GM18873 (cell line): ENCODE data around the gene COA8.
A peak's percentile ranks its signal among the peaks of the same experiment; 100 is the strongest.

Source experiments
- ATAC-seq: cut with Tn5 transposase; IDR thresholded peaks from one replicate; pipeline ENCODE4 v1.9.1; 2021; ENCODE audit warnings: mild to moderate bottlenecking, moderate library complexity, moderate number of reproducible peaks; ENCODE audit not compliant: unreplicated experiment, low FRiP score

The COA8 gene, protein sequence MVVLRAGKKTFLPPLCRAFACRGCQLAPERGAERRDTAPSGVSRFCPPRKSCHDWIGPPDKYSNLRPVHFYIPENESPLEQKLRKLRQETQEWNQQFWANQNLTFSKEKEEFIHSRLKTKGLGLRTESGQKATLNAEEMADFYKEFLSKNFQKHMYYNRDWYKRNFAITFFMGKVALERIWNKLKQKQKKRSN

DNA sequence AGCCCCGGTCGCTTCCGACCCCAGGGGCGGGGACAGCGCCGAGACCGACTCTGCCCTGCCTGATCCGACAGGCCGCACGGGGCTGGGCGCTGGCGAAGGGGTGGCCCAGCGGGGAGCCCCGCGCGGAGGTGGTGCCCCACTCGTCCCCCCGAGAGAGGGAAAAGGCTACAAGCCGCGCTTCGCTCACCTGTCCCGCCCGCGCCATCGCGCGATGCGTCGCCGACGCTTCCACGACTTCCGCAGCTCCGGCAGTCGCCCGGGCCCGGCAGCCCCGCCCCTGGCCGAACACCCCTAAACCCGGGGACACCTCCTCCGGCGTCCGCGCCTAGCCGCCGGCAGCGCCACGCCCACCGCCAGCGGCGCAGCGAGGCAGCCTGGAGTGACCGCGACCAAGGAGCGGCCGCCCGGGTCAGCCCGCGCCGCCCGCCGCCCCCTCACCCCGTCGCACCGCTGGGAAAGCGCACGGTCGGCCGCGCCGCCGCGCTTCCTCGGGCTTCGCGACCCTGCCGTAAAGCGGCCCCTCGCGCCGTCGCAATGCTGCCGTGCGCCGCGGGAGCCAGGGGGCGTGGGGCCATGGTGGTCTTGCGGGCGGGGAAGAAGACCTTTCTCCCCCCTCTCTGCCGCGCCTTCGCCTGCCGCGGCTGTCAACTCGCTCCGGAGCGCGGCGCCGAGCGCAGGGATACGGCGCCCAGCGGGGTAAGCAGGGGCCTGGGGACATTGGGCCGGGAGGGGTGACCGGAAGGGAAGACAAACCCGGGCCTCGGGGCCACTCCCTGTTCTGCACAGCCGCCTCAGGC, at the start of gene COA8, which contains the start of gene BAG5:
COA8 (plus strand) TSS at position 532 of the 797 bp plus-strand sequence; CDS start at position 574, 42 bp downstream.
BAG5 (minus strand) TSS at position 229 of the 797 bp plus-strand sequence. CDS start 1,493 bp downstream, outside the sequence.
- ATAC-seq: peak; percentile 57

DNA sequence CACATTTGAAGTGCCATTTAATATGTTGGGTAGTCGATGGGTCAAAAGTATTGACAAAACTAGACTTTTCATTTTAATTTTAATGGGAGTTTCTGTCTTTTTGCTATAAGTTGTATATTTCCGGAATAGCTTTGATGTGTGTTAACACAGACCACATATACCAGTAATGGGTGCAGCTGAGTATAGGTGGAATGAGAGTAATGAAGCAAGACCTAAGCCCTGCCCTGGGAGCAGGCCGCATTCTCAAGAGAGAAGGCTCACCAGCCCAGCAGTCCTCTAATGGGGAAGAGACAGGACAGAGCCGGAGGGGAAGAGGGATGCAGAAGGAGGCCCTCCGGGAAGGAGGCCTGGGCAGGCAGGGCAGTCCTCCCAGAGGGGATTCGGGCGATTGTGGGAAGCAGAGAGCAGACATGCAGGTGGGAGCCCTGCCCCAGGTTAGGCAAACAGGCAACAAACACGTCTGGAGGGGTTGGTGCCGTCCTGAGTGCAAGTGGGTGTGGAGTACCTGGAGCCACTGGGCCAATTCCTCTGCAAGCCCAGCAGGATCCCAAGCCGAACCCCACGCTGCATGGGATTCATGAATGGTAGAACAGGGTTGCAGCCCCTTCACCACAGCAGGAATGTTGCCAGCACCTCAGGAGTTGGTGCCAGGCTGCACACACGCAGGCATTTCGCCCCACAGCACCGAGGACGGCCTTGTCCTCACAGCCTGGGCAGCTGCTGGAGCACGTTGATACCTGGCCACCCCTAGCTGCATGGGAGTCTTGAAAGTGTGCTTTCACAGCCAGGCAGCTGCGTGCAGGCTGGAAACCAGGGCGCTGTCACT, 48.0 kb upstream of the COA8 start:
- no peak for ATAC-seq

DNA sequence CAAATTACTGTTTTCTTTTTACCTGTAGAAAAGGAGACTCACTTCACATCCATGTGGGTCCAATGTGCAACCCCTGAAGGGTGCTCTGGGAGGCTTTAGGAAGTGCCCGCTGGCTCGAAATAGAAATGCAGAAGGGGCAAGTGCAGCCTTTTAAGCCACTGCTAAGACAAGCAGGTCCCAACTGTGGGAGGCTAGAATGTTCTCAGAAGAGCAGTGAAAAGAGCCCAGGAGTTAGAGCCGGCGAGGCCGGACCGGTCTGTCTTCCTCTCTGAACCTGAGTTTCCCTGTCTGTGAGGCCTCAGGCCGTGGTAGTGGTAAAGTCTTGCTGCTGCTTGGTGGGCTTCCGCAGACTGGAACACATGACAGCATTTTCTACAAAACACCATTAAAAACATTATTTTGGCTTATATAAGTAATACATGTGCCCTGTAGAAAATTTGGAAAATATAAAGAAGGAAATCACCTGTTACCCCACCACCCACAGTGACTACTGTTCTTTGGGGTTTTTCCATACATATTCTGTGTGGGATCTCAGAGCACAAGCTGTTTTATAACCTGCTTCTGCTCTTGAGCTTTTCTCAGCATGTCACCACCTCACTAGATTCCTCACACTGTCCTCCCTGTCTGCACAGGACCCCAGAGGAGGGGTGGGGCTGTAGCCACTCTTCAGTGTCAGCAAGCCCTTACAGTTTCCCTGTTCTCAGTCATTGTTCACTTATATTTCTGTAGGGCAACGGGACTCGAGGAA, 46.2 kb upstream of the COA8 start:
- ATAC-seq: no peak

DNA sequence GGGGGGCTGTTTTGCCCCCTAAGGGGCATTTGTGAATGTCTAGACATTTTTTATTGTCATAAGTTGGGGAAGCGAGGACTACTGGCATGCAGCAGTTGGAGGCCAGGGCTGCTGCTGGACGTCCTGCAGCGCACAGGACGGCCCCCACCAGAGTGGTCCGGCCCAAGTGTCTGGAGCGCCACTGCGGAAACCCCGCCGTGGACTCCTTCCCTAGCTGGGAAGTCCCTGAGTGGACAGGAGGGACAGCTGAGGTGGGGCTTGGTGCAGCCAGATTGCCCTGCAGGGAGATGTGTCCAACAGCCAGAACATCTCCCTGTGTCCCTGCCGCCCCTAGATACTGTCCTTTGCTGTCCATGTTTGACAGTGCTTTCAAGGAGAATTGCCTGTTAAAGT, 45.6 kb upstream of the COA8 start:
- ATAC-seq: no peak

DNA sequence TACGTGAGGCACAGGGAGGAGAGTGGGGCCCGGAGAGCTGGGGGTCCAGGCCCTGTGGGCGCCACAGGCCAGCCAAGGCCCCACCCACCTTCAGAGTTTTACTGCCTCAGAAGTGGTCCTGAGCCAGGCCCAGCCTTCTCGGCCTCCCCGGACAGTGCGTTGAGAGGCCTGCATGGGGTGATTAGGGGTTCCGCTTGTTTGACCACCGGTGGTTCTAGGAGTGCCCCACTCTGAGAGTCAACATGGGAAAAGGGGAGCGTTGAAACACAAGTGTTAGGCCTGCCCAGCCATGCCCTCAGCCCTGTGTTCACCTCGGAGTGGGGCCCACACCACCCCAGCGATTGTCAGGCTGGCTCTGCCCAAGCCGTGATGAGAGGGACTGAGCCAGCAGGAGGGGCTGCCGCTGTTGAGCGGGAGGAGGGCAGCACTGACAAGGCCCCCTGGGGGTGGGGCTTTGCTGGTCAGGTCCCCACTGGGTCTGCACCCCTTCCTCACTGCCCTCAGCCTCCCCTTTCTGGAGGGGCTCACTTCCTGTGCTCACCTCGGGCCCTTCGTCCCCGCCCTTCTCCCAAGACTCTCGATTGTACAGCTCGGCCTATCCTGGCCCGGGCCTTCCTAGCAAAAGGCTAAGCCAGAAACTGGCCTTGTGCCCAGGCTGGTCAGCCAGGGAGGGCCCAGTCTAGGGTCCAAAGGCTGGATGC, 44.9 kb upstream of the COA8 start:
- ATAC-seq: no peak

DNA sequence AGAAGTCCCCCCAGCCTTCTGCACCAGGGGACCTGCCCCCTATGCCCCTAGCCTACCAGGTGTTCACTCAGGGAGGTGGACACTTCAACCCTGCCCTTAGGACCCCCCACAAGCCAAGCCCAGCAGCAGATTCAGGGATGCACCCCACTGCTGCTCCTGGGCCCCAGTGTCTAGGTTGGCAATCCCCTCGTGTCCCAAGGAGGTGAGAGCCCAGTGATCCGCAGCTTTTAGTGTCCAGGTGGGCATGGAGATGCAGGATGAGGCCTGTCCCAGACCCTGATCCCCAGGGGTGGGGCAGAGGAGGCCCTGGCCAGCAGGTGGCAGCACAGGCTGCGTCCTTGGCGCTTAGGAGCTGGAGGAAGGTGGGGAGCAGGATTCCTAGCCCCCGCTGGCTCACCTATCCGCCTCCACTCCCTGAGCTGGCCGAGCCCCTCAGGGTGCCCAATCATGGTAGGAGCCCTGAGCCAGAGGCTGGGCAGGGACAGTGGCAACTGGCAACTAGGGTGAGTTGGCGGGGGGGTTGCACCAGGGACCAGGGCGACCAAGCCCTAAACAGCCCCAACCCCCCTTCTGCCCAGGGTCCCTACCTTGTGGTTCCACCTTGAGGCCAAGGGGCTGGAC, 44.2 kb upstream of the COA8 start:
- no peak for ATAC-seq

DNA sequence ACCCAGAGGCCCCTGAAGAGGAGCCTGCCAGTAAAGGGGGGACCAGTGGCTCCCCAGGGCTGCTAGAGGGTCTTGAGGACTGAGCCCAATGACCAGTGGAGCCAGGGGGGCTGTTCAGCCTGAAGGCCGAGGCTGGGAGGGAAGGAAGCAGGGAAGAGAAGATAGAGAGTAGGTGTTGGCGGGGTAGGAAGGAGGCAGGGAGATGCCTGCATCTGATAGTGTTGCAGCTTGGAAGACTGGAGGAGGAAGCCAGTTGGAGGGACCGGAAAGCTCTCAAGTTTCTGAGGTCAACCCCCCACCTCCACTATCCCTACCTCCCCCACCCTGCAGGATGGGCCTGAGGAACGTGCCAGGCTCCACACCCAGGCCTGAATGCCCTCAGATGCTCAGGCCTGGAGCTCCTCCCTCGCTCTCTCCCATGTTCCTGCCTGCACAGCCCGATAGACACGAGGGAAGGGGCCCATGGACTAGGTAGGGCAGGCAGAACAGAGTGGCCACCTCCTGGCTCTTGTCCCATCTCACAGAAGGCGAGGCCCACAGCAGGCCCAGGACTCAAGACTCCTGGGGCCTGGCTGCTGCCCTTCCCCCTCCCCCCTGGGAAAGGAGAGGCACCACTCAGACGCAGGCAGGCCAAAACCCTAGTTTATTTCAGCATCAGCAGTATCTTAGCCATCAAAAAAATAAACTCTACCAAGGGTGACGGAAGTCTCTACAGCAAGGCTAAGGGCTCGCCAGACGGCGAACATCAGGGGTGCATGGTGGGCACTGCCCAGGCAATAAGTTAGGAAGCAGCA, 43.5 kb upstream of the COA8 start:
- ATAC-seq: no peak

DNA sequence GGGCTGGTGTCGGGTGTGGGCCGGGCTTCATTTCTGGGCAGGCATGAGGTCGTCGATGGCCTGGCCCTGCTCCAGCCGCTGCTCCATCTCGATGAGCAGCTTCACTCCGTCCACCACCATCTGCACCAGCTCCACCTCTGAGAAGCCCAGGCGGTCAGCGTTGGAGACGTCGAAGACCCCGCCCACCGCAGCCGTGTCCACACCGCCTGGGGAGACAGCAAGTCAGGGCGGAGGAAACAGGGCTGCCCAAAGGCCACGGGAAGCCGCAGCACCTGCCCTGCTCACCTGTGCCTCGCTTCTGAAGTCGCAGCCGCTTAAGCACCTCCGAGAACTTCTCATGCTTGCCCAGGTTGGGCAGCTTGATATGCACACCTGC, 42.9 kb upstream of the COA8 start:
- no peak for ATAC-seq

DNA sequence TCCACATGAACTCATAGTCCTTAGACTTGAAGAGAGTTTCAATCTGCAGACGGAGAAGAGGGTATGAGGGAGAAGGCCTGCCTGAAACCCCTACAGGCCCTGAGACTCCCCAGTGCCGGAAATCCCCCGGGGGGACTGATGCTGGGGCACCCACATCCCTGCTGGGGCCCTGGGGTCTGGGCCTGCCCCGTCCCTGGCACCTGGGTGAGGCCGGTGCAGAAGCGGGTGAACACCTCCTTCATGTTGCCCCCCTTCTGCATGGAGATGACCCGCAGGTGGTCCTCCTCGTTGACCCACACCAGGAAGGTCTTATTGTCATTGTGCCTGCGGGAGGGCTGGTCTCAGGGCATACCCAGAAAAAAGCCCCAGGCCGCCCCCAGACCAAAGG, 42.5 kb upstream of the COA8 start:
- ATAC-seq: no peak

DNA sequence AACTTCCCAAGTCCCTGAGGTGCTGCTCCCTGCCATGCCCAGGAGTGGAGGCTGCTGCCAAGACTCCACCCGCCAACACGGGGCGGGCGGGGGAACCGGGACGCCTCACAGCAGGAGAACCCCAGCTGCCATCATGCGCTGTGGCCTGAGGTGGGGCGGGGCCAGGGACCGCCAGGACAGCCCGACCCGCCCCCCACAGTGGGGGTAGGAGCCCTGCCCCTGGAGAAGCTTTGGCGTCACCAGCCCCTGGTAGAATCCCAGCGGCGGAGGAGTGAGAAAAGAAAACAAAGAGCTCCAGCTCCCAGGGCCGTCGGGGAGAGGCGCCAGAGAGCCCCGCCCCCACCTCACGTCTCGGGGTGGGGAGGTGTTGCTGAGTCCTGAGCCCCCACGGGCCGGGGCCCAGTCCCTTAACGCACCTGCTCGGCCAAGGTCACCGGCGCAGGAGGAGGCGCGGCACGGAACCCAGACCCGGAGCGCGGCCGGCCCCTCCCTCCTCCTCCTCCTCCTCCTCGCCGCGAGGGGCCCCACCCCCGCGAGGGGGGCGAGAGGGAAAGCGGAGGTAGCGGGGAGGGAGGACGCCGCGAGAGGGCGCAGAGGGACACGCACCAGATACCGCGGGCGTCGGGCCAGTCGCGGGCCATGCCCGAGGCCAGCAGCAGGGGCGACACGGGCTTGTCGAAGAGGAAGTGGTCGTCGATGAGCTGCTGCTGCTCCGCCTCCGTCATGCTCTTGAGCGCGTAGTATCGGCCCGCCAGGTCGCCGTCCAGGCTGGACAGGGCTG, 41.9 kb upstream of the COA8 start:
- ATAC-seq: no peak

DNA sequence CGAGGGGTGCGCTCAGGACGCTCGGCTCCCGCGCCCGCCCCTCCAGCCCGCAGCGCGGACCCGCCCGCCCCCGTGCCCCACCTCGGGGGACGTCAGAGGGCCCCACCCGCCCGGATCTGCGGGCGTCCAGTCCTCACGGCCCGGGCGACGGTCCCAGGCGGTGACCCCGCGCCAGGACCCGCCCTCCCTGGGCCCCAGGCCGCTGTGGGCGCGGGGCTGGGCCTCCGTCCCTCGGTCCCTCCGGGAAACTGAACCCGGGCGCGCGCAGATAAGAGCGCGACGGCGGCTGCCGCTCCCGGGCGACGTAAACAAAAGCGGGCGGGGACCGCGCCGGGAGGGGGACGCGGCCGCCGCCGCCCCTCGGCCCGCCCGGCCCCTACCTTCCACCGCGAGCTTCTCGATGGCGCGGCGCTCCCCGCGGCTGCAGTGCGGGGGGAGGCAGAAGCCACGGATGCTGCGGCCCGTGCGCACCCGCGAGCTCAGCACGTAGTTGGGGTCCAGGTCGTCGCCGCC, 41.3 kb upstream of the COA8 start:
- ATAC-seq: no peak

DNA sequence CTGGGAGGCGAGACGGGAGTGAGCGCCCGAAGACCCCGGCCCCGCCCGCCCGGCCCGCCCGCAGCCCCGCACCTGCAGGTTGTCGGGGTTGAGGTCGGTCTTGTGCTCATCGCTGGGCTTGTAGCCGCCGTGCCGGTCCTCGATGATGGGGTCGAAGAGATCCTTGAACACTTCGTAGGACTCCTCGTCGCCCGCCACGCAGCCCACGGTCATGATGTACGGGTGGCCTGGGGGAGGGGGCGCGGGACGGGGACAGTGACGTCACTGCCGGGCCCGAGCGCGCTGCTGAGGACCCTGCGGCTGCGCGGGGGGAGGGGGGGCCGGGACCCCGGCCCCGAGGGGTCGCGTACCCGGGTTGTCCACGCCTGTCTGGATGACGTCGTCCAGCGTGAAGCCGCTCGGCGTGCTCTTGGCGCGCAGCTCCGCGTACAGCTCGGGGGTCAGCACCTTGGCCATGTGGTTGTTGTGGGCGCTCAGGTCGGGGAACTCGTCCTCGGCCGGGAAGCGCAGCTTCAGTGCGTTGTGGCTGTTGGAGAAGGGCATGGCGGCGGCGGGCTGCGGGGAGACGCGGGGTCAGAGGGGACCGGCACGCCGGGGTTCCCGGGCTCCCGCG, 40.7 kb upstream of the COA8 start:
- ATAC-seq: no peak

DNA sequence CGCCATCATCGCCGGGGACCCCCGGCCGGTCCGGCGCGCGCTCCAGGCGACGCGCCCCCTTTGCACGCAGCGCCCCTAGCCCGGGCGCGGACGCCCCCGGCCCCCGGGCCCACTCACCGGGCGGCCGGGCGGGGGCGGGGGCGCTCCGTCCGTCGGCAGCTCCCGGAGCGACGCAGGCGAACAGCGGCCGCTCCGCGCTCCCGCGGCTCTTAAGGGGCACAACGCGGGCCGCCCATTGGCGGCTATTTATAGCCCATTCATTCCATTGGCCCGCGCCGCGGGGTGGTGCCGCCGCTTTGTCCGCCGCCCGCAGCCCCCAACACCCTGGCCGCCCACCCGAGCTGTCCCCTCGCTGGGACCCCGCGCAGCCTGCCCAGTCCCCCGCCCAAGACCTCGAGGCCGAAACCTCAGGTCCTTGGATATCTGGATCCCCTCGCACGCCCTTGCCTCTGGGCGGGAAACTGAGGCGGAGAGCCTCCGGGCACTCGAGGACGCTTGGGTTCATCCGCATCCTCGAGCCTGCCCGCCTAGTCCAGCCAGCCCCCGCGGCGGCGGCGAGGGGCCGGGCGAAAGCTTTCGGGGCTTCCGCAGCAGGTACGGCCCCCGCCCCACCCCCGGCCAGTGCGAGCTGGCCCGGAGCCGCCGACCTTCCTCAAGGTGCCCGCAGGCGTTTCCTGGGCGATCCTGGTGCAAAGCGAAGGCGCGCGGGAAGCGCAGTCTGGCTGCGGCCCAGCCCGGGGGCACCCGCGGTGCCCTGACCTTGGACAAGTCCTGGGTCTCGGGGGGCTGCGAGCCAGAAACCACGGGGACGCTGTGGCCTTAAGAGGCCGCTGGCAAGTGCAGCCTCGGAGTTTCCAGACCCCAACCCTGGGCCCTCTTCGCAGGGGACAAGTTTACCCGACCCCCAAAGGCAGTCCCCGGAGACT, 39.8 kb upstream of the COA8 start, which contains the start of gene CKB:
CKB (minus strand) TSS at position 182 of the 926 bp plus-strand sequence. CDS start 337 bp downstream, outside the sequence.
- no peak for ATAC-seq

DNA sequence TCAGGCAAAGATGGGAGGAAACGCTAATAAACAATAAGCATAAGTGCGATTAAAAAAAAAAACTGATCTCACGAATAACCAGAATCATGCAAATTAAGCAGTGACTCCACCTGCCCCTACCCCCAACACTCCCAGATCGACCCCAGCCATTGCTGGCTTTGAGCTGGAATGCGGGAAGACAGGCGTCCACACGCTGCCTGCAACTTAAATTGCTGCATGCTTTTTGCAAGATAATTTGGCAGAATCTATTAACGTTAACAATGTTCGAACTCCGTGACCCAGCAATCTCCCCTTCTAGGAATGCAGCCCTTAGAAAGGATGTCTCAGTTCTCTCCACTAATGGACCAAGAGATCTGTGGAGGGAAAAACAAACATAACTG, 39.2 kb upstream of the COA8 start:
- ATAC-seq: no peak

DNA sequence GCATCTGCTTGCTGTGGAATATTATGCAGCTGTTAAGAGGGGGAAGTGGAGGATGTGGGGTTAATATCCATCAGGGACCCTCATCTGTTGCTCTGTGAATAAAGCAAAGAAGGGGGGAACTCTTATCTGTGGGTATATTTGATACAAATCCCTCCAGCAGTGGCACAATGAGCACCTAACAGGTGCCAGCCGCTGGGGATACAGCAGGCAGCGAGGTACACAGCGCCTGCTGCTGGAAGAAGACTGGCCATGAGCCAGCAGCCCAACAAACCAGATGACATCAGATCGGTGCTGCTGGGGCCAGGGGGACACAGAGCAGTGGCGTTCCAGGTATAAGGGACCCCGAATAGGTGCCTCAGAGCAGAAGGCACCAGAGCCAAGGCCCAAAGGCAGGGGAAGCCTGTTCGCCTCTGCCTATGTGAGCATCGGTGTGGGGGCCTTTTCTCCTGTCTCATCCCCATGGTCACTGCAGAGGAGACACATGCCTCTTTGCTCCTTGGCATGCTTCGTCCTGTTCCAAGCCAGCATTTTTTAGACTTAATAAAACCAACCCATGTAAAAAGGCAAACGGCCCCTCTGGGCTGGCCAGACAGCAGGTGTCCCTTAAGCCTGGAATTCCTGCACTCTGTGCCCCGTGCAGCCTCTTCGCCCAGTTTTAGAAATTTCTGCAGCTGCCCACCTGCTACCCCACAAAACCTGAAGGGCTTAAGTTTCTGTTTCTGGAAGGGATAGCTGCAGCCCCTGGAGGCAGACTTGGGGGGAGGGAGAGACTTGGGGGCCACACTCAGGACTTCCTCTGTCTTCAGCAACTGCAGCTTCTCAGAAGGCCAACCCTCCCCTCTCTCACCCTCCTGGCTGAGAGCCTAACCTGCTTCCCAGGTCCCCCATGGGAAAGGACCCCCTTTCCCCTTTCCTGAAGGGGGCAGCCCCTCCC, 38.5 kb upstream of the COA8 start:
- no peak for ATAC-seq
